ENCODE data around the gene MORN3.

DNA sequence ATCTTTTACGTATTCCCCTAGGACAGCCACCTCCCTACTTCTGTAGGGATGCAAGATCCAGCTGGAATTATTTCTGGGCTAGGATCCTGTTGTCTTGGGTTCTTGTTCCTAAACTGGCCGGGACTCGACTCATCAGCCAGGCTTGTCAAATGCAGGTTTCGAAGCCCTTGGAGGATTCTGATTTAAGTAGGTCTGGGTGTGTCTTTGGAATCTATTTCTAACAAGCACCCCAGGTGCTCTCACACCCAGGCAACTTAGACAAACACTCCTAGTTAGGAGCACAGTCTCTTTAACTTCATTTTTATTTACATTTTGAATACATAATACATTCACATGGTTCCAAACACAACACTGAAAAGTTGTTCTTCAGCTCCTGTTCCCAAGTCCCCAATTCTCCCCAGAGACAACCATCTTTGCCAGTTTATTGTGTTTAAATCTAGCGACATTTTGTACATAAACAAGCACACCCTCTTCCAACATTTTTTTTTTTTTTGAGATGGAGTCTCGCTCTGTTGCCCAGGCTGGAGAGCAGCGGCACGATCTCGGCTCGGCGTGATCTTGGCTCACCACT, 20.9 kb downstream of the MORN3 start:
- no peak for TF ChIP-seq POLR2AphosphoS5 (IDR thresholded peaks at IDR 0.05)
- TF ChIP-seq, protein P1, sequence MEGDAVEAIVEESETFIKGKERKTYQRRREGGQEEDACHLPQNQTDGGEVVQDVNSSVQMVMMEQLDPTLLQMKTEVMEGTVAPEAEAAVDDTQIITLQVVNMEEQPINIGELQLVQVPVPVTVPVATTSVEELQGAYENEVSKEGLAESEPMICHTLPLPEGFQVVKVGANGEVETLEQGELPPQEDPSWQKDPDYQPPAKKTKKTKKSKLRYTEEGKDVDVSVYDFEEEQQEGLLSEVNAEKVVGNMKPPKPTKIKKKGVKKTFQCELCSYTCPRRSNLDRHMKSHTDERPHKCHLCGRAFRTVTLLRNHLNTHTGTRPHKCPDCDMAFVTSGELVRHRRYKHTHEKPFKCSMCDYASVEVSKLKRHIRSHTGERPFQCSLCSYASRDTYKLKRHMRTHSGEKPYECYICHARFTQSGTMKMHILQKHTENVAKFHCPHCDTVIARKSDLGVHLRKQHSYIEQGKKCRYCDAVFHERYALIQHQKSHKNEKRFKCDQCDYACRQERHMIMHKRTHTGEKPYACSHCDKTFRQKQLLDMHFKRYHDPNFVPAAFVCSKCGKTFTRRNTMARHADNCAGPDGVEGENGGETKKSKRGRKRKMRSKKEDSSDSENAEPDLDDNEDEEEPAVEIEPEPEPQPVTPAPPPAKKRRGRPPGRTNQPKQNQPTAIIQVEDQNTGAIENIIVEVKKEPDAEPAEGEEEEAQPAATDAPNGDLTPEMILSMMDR (IDR thresholded peaks at IDR 0.05) = no peak
- TF ChIP-seq EP300 (IDR thresholded peaks at IDR 0.05) = no peak
- no peak for TF ChIP-seq POLR2A (IDR thresholded peaks at IDR 0.05)
